ENCODE results near the gene CELF2. TPM values are rescaled to one million over a fixed set of nuclear protein-coding genes. Genes with fewer than 3 reads are reported as not detected.

CELF2 gene
- total RNA-seq, 2 experiments from 2014 or later = 197 to 205 TPM

- Histone ChIP-seq H3K27ac (ENCODE audit: low read depth in 1 of 2, low read length in 2 of 2) (no peak overlapping the region), H3K4me1 (ENCODE audit: insufficient read depth, low read length) (peaks cover 22% of the 10 kb centered on the region), H3K9me3 (ENCODE audit: control insufficient read depth in 1 of 2, insufficient read depth in 1 of 2, low read length in 2 of 2) (no peaks in the 10 kb centered on the region), H3K36me3 (ENCODE audit: insufficient read depth, low read length) (no peaks in the 10 kb centered on the region), H3K27me3 (ENCODE audit: control insufficient read depth in 1 of 2, insufficient read depth in 2 of 2, low read length in 2 of 2) (no peaks in the 10 kb centered on the region), H3K4me3 (ENCODE audit: low read length) (no peak overlapping the region)
- Mint-ChIP-seq H3K4me3 (peak overlapping the region; percentile 58), H3K27ac (peak overlapping the region; percentile 72), H3K4me1 (ENCODE audit: low read depth) (peaks cover 32% of the 10 kb centered on the region), H3K27me3 (no peaks in the 10 kb centered on the region), H3K36me3 (ENCODE audit: low read depth) (no peaks in the 10 kb centered on the region), H3K9me3 (no peaks in the 10 kb centered on the region)
- ATAC-seq (ENCODE audit: poor library complexity) (no peak), DNase-seq (no peak)
- CTCF ChIA-PET = interaction anchor here (1.0 to 1.7 kb wide), 2 partner anchors 69 to 133 kb away, joined by 3 to 4 read pairs; no protein-coding TSS in a partner anchor
- no peak for TF ChIP-seq CTCF (IDR thresholded peaks at IDR 0.05)
- intact Hi-C loops (cut with DNase I, micrococcal nuclease) = no loop called here
- POLR2A ChIA-PET = interaction anchor here (1.1 to 5.5 kb wide), 3 partner anchors 39 to 59 kb away, joined by 3 to 29 read pairs (median 4); no protein-coding TSS in a partner anchor
Observed at GRCh38 chr10:11105676-11106004, 88.0 kb downstream of the CELF2 start.

- intact Hi-C loops (cut with DNase I, micrococcal nuclease) = no loop called here
- H3K9me3 ChIP-seq (ENCODE audit: control insufficient read depth in 1 of 2, insufficient read depth in 1 of 2, low read length in 2 of 2) = no peaks in the 10 kb centered on the region
- H3K4me1 Mint-ChIP-seq (ENCODE audit: low read depth) = peaks cover 32% of the 10 kb centered on the region
- no peak for TF ChIP-seq CTCF (IDR thresholded peaks at IDR 0.05)
- no peak overlapping the region for H3K27ac Mint-ChIP-seq
- H3K27me3 Mint-ChIP-seq = no peaks in the 10 kb centered on the region
- peaks cover 22% of the 10 kb centered on the region for H3K4me1 ChIP-seq (ENCODE audit: insufficient read depth, low read length)
- H3K4me3 Mint-ChIP-seq = no peak overlapping the region
- POLR2A ChIA-PET = interaction anchor here (1.1 to 5.5 kb wide), 3 partner anchors 38 to 58 kb away, joined by 3 to 29 read pairs (median 4); no protein-coding TSS in a partner anchor
- no peak overlapping the region for H3K27ac ChIP-seq (ENCODE audit: low read depth in 1 of 2, low read length in 2 of 2)
- H3K27me3 ChIP-seq (ENCODE audit: control insufficient read depth in 1 of 2, insufficient read depth in 2 of 2, low read length in 2 of 2) = no peaks in the 10 kb centered on the region
- DNase-seq (no peak), ATAC-seq (ENCODE audit: poor library complexity) (no peak)
- no peaks in the 10 kb centered on the region for H3K9me3 Mint-ChIP-seq
- CTCF ChIA-PET = interaction anchor here (1.7 kb wide), 1 partner anchor 132 kb away, joined by 4 read pairs; no protein-coding TSS in a partner anchor
- no peak overlapping the region for H3K4me3 ChIP-seq (ENCODE audit: low read length)
- no peaks in the 10 kb centered on the region for H3K36me3 ChIP-seq (ENCODE audit: insufficient read depth, low read length)
- H3K36me3 Mint-ChIP-seq (ENCODE audit: low read depth) = no peaks in the 10 kb centered on the region
Observed at GRCh38 chr10:11106621-11107374, 89.1 kb downstream of the CELF2 start.

- H3K9me3 ChIP-seq (ENCODE audit: control insufficient read depth in 1 of 2, insufficient read depth in 1 of 2, low read length in 2 of 2) = no peaks in the 10 kb centered on the region
- H3K27me3 Mint-ChIP-seq = no peaks in the 10 kb centered on the region
- POLR2A ChIA-PET = interaction anchor here (7.9 kb wide), 1 partner anchor 57 kb away, joined by 96 read pairs; no protein-coding TSS in a partner anchor
- CTCF ChIA-PET = interaction anchor here (1.0 kb wide), 1 partner anchor 11 kb away, joined by 3 read pairs; no protein-coding TSS in a partner anchor
- no peak for ATAC-seq (ENCODE audit: poor library complexity)
- DNase-seq = no peak
- no peak overlapping the region for H3K4me3 Mint-ChIP-seq
- no peaks in the 10 kb centered on the region for H3K27me3 ChIP-seq (ENCODE audit: control insufficient read depth in 1 of 2, insufficient read depth in 2 of 2, low read length in 2 of 2)
- no peak overlapping the region for H3K4me3 ChIP-seq (ENCODE audit: low read length)
- intact Hi-C loops (cut with DNase I, micrococcal nuclease) = no loop called here
- H3K4me1 ChIP-seq (ENCODE audit: insufficient read depth, low read length) = peaks cover 22% of the 10 kb centered on the region
- no peak for TF ChIP-seq CTCF (IDR thresholded peaks at IDR 0.05)
- H3K36me3 ChIP-seq (ENCODE audit: insufficient read depth, low read length) = no peaks in the 10 kb centered on the region
- H3K9me3 Mint-ChIP-seq = no peaks in the 10 kb centered on the region
- H3K36me3 Mint-ChIP-seq (ENCODE audit: low read depth) = no peaks in the 10 kb centered on the region
- peaks cover 39% of the 10 kb centered on the region for H3K4me1 Mint-ChIP-seq (ENCODE audit: low read depth)
- H3K27ac ChIP-seq (ENCODE audit: low read depth in 1 of 2, low read length in 2 of 2) = no peak overlapping the region
- no peak overlapping the region for H3K27ac Mint-ChIP-seq
Observed at GRCh38 chr10:11107948-11108347, 90.3 kb downstream of the CELF2 start.
